Measurements from ENCODE around the gene HEMGN.

The HEMGN gene

GRCh38 chr9:97928986-97929604 lies 8.9 kb downstream of the HEMGN start:
- no peak for DNase-seq

GRCh38 chr9:97925497-97926334 lies 12.3 kb downstream of the HEMGN start:
- DNase-seq, result no peak

DNA sequence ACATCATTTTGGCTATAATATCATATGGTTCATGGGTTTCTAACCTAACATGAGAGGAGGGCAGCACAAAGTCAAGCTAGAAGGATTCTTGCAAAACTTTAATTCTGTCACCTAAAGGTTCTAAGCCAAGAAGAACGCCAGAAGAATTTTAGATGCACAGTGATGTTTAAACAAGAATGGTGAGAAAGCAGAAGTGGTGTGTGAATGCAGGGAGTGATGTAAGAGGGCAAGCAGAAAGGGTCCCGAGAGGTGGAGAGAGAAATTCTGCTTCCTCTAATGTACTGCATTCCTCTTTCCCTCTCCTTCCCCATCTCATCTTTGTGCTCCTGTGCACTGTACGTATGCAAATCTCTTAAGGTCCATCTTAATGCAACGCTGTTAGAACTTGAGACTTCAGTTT lies 13.6 kb downstream of the HEMGN start:
- DNase-seq, result no peak

DNA sequence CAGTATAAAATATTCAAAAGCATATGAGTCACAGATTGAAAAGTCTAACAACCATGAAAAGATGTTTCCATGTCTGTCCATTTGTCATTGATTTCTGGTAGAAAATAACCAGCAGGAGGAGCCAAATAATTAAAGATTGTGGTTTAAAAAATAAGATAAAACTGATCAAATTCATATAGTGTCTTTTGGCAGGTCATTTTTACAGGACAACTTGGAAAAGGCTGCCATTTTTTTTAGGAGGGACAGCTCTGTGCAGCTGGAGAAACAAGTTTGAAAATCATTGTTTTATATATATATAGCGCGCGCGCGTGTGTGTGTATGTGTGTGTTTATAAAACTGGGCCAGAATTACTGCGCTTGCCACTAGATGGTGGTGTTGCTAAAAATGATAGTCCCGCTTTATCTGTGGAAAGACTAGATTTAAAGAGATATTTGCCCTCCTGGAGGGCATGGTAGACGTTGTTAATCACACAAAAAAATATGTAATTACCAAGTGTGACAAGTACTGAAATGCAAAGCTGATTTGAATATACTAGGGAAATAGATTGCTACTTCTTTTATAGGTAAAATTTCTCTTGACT lies 14.4 kb downstream of the HEMGN start:
- DNase-seq, result peak in 1 of 2 experiments; percentile 60

GRCh38 chr9:97921959-97922724 lies 15.8 kb downstream of the HEMGN start, which contains the start of gene TRMO:
TSS of gene TRMO (minus strand) at chr9:97922500. CDS start at chr9:97922493, 7 bp downstream.
- peak in 1 of 2 experiments; percentile 94 for DNase-seq

DNA sequence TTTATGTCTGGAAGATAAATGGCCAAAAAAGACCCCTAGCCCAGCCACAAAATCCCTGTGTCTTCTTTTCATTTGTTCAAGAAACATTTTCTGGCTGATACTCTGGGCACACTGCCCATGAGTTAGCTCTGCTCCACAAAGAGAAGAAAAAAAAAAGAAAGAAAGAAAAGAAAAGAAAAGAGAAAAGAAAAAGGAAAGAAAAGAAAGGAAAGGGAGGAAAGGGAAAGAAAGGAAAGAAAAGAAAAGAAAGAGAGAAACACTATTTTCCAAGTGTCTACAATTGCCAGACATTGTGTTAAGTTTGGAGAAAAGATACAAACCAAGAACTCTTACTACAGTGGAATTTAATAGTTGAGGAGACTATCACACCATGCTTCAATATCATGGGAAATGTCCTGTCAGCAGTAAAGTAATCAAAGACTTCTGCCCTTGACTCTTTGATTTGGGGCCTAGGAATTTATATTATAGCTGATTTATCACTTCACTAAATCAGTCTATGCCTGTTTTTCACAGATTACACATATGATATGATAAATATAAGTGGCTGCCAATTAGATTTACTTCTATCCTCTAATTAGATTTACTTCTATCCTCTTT lies 18.7 kb downstream of the HEMGN start:
- no peak for DNase-seq

GRCh38 chr9:97918611-97919010 lies 19.4 kb downstream of the HEMGN start:
- DNase-seq, result no peak

DNA sequence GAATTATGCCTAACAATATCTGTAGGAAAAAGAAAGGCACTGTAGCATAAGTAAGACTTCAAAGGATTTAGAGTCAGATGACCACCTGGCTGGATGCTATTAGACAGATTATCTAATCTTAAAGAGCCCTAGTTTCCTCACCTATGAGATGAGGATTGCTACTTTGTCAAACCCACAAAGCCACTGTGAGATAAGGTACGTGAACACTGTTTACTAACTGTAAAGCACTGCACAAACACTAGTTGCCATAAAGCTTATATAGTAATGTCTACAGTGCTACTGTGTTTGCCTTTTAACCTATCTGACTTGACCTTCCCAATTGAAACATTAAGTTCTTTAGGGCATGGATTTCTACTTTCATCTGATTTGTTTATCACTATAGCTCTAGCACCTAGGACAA lies 26.0 kb downstream of the HEMGN start:
- DNase-seq, result no peak

DNA sequence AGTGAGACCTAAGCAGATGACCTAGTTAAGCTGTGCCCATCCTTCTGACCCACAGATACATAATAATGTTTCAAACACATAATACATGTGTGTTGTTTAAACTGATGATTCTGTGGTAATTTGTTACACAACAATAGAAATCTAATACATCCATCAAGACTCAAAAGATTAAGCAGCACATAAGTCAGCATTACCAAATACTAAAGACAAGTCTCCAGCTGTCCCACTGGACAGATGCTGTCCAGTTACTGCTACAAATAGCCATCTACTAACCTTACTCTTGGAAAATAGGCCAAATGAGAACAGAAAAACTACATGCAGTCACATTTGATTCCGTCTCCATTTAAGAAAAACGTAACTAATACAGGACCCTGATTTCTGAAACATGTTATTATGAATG lies 26.4 kb downstream of the HEMGN start:
- no peak for DNase-seq

GRCh38 chr9:97910357-97910756 lies 27.6 kb downstream of the HEMGN start:
- DNase-seq, result no peak

GRCh38 chr9:97908705-97909104 lies 29.3 kb downstream of the HEMGN start:
- DNase-seq, result no peak

DNA sequence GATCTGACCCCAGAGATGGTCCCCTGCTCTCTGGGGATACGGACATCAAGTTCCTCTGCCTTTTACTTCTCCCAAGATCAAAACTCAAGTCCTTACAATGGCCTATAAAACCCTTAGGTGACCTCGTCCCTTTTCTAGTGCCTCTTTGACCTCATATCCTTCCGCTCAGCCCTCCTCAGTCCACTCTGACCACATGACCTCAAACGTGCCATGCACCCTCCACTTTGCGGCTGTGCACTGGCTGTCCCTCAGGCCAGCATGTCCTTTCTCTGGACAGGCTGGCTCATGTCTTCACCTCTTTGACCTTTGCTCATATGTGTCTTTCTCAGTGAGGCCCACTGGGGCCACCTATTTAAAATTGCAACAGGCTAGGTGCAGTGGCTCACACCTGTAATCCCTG lies 30.3 kb downstream of the HEMGN start:
- DNase-seq, result no peak

- no peak for DNase-seq
Observed at GRCh38 chr9:97907046-97907445, 30.9 kb downstream of the HEMGN start.

- DNase-seq, result no peak
Observed at GRCh38 chr9:97906236-97906831, 31.6 kb downstream of the HEMGN start.

DNA sequence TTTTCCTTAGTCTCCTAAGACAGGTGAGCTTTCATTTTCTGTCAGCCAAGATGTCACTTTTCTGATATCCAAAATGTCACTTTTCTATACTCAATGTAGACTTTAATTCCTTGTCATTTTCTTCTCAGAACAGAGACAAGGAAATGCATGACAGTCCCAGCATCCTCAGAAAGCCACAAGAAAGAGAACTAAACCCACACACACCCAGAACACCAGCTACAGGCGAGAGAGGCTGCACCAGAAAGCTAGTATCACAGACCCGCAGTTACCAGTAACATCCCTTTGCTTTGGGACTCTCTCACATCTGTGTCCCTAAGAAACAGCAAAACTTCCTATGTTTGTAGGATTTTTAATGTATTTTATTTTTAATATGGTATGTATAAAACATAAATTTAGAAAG lies 32.7 kb downstream of the HEMGN start:
- DNase-seq, result no peak

DNA sequence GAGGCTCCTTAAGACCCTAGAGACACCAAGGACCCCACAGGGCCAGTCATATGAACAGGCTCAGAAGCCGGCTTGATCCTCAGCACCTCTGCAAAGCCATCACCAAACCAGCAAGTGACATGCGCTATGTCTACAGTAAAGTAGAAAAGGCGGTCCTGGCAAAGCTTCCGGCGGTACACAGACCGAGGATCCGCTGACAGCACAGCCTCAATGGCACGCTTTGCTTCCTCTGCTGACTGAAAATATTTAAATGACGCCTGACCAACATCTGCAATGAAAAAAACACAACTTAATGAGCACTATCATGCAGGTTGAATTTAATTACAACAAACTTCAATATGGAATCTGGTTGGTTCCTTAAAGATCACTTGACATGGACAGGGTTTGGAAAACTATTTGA lies 33.2 kb downstream of the HEMGN start:
- no peak for DNase-seq

DNA sequence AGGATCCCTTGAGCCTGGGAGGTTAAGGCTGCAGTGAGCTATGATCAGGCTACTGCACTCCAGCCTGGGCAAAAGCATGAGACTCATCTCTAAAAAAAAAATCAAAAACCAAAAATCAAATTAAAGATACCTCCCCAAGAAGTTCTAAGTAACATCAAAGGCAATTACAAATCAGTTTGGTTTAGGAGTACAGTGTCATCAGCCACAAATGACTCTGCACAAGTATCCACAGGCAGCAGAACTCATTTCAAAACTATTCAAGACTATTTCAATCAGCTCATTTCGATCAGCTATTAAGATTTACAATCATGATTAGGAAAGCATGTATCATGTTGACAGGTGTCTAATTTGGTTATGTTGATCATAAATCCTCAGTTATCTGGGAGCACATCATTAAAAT lies 34.8 kb downstream of the HEMGN start:
- DNase-seq, result no peak

DNA sequence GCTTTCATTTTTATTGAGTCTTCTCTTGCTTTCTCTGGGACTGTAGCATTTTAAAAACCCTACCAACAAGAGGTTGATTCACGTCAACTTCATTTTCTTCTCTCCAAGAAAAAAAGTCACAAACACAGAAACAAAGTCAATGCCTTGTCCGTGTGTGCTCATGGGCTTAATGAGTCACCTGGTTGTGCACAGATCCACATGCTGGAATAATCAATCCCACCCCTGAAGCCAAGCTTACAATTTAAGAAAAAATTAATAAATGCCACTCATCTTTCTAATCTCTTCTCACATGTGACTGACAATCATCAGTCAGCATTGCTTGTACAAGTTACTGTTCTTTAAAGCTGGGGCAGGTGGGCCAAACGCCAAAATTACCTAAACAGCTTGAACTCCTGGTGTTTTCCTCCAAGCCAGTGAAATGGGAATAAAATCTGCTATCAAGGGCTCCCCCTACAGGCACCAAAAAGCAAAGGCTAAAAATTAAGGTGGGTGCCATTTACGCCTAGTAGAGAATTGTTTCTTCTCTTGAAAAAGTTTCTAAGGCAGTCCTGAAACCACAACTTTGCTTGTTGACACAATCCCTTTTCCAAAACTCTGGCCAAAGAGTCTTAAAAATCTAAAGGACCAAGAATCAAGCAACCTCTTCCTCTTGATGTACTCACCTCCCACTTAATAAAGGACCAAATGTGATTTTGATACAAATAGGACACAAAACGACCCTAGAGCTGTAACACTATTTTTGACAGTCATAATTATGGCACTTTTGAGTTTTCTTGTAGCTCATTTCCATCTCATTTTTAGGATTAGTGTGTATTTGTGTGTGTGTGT lies 37.0 kb downstream of the HEMGN start:
- DNase-seq, result peak in 1 of 2 experiments; percentile 10

- DNase-seq, result no peak
Observed at GRCh38 chr9:97900103-97900737, 37.8 kb downstream of the HEMGN start.

- no peak for DNase-seq
Observed at GRCh38 chr9:97895695-97896332, 42.2 kb downstream of the HEMGN start.
